Esophagus muscularis mucosa (tissue), 4 donors: Measurements from ENCODE around the gene ATF7IP.

Experiments
- EP300 ChIP-seq: sonication (generic); formaldehyde crosslinking; IDR thresholded peaks from one replicate; pipeline ENCODE4 v1.6.1; 2017; ENCODE audit warnings: antibody characterized with exemption
- POLR2A ChIP-seq: fragments of 450-650 bp; IDR thresholded peaks from one replicate; pipeline ENCODE4 v1.6.1; 2017; ENCODE audit warnings: antibody characterized with exemption, moderate library complexity, mild to moderate bottlenecking, low read depth
- POLR2AphosphoS5 ChIP-seq, 2 donors: sonication (generic); formaldehyde crosslinking; IDR thresholded peaks; one replicate each; pipeline ENCODE4 v1.6.1; 2017; ENCODE audit warnings: antibody characterized with exemption in 2 of 2
- TF ChIP-seq, protein P1 (sequence below), 3 experiments: fragments of 200-600 bp in 2 of 3; fragments of 450-650 bp in 1 of 3; sonication (generic) in 2 of 3; IDR thresholded peaks; one replicate each; pipeline ENCODE4 v1.5.1; 2017 to 2019; ENCODE audit warnings: antibody characterized with exemption in 3 of 3, mild to moderate bottlenecking in 2 of 3, moderate library complexity in 1 of 3

DNA sequence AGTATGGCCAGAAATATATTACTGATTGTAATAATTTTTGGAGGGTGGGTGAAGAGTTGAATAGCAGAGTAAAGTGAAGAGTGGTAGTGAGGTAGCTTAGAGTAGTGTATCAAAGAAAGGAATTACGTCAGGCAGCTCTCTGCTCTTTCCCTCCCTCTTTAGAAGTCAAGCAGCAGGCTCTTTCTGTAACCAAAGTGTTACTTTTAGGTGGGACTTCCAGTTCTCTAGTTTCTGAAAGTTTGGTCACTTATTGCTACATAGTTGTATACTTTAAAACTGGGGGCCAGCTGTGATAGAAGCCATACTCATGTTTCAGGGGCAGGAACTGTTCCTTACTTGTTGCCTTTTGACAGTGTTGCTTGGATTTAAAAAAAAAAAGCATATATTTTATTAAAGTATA lies 30.6 kb downstream of the ATF7IP start:
- TF ChIP-seq EP300, result no peak
- TF ChIP-seq, protein P1, sequence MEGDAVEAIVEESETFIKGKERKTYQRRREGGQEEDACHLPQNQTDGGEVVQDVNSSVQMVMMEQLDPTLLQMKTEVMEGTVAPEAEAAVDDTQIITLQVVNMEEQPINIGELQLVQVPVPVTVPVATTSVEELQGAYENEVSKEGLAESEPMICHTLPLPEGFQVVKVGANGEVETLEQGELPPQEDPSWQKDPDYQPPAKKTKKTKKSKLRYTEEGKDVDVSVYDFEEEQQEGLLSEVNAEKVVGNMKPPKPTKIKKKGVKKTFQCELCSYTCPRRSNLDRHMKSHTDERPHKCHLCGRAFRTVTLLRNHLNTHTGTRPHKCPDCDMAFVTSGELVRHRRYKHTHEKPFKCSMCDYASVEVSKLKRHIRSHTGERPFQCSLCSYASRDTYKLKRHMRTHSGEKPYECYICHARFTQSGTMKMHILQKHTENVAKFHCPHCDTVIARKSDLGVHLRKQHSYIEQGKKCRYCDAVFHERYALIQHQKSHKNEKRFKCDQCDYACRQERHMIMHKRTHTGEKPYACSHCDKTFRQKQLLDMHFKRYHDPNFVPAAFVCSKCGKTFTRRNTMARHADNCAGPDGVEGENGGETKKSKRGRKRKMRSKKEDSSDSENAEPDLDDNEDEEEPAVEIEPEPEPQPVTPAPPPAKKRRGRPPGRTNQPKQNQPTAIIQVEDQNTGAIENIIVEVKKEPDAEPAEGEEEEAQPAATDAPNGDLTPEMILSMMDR (IDR thresholded peaks at IDR 0.05), result no peak
- no peak for TF ChIP-seq POLR2A
- no peak for TF ChIP-seq POLR2AphosphoS5 (IDR thresholded peaks at IDR 0.05)
